ENCODE results near the gene CHCT1.

- TF ChIP-seq EZH2 (IDR thresholded peaks at IDR 0.05; ENCODE audit: low read length), result no peak
- TF ChIP-seq CTCF (optimal IDR thresholded peaks at IDR 0.05 in 1 of 3, IDR thresholded peaks at IDR 0.05 in 1 of 3, conservative IDR thresholded peaks at IDR 0.05 in 1 of 3; ENCODE audit: extremely low read depth in 1 of 3, insufficient read depth in 2 of 3, low read length in 3 of 3), result no peak
These were observed 25.9 kb upstream of the CHCT1 start for GRCh38 chr17:60396412-60396811.

Data from keratinocyte (primary cell).